Measurements from ENCODE around the gene STK11.

STK11 gene

DNA sequence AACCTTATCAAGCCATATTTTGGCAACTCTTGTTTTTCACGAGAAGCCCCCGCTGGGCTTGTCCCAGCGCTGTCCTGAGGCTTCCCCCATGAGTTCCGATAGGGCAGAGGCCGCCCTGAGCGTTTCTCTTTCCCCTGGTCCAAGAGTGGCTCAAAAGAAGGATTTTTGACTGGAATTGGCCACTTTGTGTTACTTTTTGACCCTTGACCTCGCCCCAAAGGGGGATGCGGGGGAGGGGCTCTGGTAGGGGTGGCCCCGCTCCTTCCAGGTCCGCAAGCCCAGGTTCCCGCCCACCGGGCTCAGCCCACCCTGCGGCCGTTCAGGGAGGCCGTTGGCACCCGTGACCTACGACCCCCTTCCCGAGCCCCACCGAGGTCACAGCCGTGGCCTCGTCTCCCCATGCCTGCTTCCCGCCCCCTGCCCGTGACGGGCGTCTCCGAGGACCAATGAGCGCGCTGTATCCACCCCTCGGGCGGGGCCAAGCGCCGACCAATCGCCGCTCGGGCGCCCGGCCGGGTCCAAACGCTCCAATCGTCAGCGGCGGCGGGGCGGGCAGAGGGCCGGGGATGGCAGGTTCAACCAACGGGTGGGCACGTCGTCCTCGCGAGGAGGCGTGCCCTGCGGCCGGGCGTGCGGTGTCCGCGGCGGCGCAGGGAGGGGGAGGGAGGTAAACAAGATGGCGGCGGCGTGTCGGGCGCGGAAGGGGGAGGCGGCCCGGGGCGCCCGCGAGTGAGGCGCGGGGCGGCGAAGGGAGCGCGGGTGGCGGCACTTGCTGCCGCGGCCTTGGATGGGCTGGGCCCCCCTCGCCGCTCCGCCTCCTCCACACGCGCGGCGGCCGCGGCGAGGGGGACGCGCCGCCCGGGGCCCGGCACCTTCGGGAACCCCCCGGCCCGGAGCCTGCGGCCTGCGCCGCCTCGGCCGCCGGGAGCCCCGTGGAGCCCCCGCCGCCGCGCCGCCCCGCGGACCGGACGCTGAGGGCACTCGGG, at the start of gene STK11:
Gene STK11 (plus strand): TSS at position 665 of the 986 bp plus-strand sequence. CDS start 1,136 bp downstream, outside the sequence.
- H3K27ac ChIP-seq: peak within 1 kb of the TSS; percentile 85
- TF ChIP-seq, protein P1, sequence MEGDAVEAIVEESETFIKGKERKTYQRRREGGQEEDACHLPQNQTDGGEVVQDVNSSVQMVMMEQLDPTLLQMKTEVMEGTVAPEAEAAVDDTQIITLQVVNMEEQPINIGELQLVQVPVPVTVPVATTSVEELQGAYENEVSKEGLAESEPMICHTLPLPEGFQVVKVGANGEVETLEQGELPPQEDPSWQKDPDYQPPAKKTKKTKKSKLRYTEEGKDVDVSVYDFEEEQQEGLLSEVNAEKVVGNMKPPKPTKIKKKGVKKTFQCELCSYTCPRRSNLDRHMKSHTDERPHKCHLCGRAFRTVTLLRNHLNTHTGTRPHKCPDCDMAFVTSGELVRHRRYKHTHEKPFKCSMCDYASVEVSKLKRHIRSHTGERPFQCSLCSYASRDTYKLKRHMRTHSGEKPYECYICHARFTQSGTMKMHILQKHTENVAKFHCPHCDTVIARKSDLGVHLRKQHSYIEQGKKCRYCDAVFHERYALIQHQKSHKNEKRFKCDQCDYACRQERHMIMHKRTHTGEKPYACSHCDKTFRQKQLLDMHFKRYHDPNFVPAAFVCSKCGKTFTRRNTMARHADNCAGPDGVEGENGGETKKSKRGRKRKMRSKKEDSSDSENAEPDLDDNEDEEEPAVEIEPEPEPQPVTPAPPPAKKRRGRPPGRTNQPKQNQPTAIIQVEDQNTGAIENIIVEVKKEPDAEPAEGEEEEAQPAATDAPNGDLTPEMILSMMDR (conservative IDR thresholded peaks at IDR 0.05): no peak

- TF ChIP-seq, protein P1 (conservative IDR thresholded peaks at IDR 0.05): no peak
- H3K27ac ChIP-seq: no peak overlapping the region
These were observed 49.2 kb upstream of the STK11 start for GRCh38 chr19:1156305-1156801.

GRCh38 chr19:1156830-1157615, 48.6 kb upstream of the STK11 start:
- TF ChIP-seq, protein P1 (conservative IDR thresholded peaks at IDR 0.05): no peak
- H3K27ac ChIP-seq: no peak overlapping the region

- no peak overlapping the region for H3K27ac ChIP-seq
- TF ChIP-seq, protein P1 (conservative IDR thresholded peaks at IDR 0.05): no peak
These were observed 47.4 kb upstream of the STK11 start for GRCh38 chr19:1157931-1158884.

DNA sequence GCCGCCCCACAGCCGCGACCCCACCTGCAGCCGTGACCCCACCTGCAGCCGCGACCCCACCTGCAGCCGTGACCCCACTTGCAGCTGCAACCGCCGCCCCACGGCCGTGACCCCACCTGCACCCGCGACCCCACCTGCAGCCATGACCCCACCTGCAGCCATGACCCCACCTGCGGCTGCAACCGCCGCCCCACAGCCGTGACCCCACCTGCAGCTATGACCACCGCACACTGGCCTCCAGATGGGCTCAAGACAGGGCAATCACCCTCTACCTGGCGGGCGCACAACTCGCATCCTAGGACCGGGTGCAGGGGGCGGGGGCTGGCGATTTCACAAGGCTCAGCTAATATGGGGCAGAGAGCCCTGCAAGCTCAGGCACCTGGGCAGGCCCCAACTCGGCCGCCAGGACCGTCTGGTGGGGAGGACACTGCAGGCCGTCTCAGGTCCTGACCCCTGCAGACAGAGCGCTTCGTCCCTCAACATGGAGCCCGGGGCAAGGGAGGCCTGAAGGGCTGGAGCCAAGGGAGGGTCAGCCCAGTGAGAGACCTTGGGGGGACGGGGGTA, 46.6 kb upstream of the STK11 start:
- TF ChIP-seq, protein P1 (conservative IDR thresholded peaks at IDR 0.05): no peak
- H3K27ac ChIP-seq: no peak overlapping the region

DNA sequence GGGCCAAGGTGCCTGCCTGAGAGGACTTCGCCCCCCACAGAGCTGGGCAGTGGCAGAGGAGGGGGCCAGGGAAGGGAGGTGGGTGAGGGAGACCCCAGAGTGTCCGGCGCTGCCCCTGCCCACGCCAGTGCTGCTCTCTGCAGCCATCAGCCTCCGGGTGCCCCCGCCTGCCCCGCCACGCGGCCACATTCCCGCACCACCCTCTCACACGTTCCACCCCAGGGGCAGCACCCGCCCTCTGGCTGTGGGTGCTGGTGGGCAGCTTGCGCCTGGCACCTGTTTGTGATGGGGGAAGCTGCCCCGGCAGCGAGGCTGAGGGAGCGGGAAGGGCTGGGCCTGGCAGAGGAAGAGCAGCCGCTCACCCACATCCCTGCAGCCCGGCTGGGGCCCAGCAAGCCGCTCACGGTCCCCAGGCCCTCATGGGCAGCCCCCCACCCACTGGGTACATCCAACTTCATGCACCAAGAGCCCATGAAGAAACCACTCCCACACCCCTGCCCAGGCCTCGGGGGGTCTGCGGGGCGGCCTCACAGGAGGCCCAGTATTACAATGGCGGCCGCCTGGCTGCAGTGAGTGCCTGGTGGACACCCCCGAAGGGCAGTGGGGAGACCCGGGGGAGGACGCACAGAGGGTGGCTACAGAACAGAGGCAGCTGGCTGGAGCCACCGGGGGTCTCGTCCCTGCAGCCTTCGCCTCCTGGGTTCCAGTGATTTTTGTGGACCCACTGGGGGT, 45.5 kb upstream of the STK11 start:
- no peak overlapping the region for H3K27ac ChIP-seq

More for the DNA sequence above, 45.5 kb upstream of the STK11 start:
- TF ChIP-seq, protein P1 (conservative IDR thresholded peaks at IDR 0.05): no peak

All from VCaP (cell line).